BJ (cell line): ENCODE data around the gene ADGRV1. TPM values are rescaled to one million over a fixed set of nuclear protein-coding genes. Genes with fewer than 3 reads are reported as not detected.
"Not testable (repeated sequence)": the region's sequence is repeated elsewhere in the genome, so short reads cannot be mapped to it uniquely, and the experiment has no call there.

ENCODE experiments used
- CTCF ChIA-PET: fragments of 350-600 bp; formaldehyde crosslinking; extraction: SDS; loops from one replicate; lab custom pipeline; 2021; ENCODE audit warnings: antibody characterized with exemption, inconsistent platforms; lab: Yijun Ruan, JAX
- POLR2A ChIA-PET: fragments of 300-600 bp; sonication (Branson Sonifier 250); formaldehyde crosslinking; extraction: SDS; loops from one replicate; lab custom pipeline; 2021; ENCODE audit warnings: antibody characterized with exemption; lab: Charles Lee
- DNase-seq: peaks from one replicate; pipeline ENCODE4 v3.0.0-alpha.2; 2011; ENCODE audit warnings: low read depth
- H3K27me3 ChIP-seq: 2 replicates; pipeline ENCODE4 v1.6.0; 2011; ENCODE audit warnings: low read length; ENCODE audit not compliant: control insufficient read depth, insufficient read depth
- H3K36me3 ChIP-seq: 2 replicates; pipeline ENCODE4 v1.5.1; 2011; ENCODE audit warnings: low read length; ENCODE audit not compliant: control insufficient read depth, insufficient read depth
- H3K4me3 ChIP-seq: 2 replicates; pipeline ENCODE4 v1.5.1; 2011; ENCODE audit warnings: low read depth, mild to moderate bottlenecking, control low read depth, low read length
- CTCF ChIP-seq: IDR thresholded peaks from 2 replicates; pipeline ENCODE4 v1.5.1; 2011; ENCODE audit warnings: low read depth, mild to moderate bottlenecking, control low read depth, inconsistent platforms, low read length, moderate library complexity; ENCODE audit not compliant: insufficient read depth
- polyA plus RNA-seq: library from polyadenylated mRNA; depleted of rRNA; stranded (reverse); fragments of >200 nt; gene quantifications from 2 replicates; pipeline ENCODE4 v1.2.3, GENCODE V29; 2011

ADGRV1 gene
- polyA plus RNA-seq, 1 experiment = 0.15 TPM

GRCh38 chr5:90810211-90810610, 251.6 kb downstream of the ADGRV1 start:
- DNase-seq = no peak
- CTCF ChIA-PET = interaction anchor here (1.1 to 1.9 kb wide), 2 partner anchors 27 to 610 kb away, joined by 3 to 4 read pairs; no protein-coding TSS in a partner anchor
- Histone ChIP-seq H3K4me3 (no peak overlapping the region), H3K36me3 (no peaks in the 10 kb centered on the region), H3K27me3 (no peaks in the 10 kb centered on the region)
- no peak for TF ChIP-seq CTCF
- POLR2A ChIA-PET = no interaction called here

- H3K36me3 ChIP-seq = no peaks in the 10 kb centered on the region
- ChIA-PET POLR2A (no interaction called here), CTCF (no interaction called here)
- no peak for TF ChIP-seq CTCF
- no peak for DNase-seq
- H3K27me3 ChIP-seq = no peaks in the 10 kb centered on the region
- H3K4me3 ChIP-seq = no peak overlapping the region
Measured at GRCh38 chr5:90813392-90813791, 254.8 kb downstream of the ADGRV1 start.

- CTCF ChIA-PET, POLR2A ChIA-PET, H3K27me3 ChIP-seq, H3K36me3 ChIP-seq, DNase-seq, H3K4me3 ChIP-seq: not testable (repeated sequence)
Measured at GRCh38 chr5:90822062-90822461, 263.5 kb downstream of the ADGRV1 start.

- TF ChIP-seq CTCF = no peak
- ChIA-PET CTCF (no interaction called here), POLR2A (no interaction called here)
- DNase-seq = no peak
- Histone ChIP-seq H3K27me3 (no peaks in the 10 kb centered on the region), H3K4me3 (no peak overlapping the region), H3K36me3 (no peaks in the 10 kb centered on the region)
Measured at GRCh38 chr5:90824436-90824835, 265.8 kb downstream of the ADGRV1 start.

- CTCF ChIA-PET = interaction anchor here (1.3 kb wide), 1 partner anchor 8 kb away, joined by 3 read pairs; no protein-coding TSS in a partner anchor
- no peaks in the 10 kb centered on the region for H3K27me3 ChIP-seq
- no peak overlapping the region for H3K4me3 ChIP-seq
- H3K36me3 ChIP-seq = no peaks in the 10 kb centered on the region
- TF ChIP-seq CTCF = no peak
- POLR2A ChIA-PET = no interaction called here
- DNase-seq = no peak
Measured at GRCh38 chr5:90830058-90830457, 271.5 kb downstream of the ADGRV1 start.

GRCh38 chr5:90833753-90834152, 275.2 kb downstream of the ADGRV1 start:
- CTCF ChIA-PET = no interaction called here
- DNase-seq = no peak
- POLR2A ChIA-PET = no interaction called here
- Histone ChIP-seq H3K27me3 (no peaks in the 10 kb centered on the region), H3K36me3 (no peaks in the 10 kb centered on the region), H3K4me3 (no peak overlapping the region)
- TF ChIP-seq CTCF = no peak
